HG03521 (cell line): ENCODE data around the gene AP1S3.

Experiments
- ATAC-seq: cut with Tn5 transposase; IDR thresholded peaks from one replicate; pipeline ENCODE4 v1.9.1; 2021; ENCODE audit warnings: mild to moderate bottlenecking, moderate library complexity; ENCODE audit not compliant: unreplicated experiment

Gene AP1S3

GRCh38 chr2:223764796-223765195 is 72.6 kb downstream of the AP1S3 start:
- no peak for ATAC-seq

GRCh38 chr2:223762853-223763252 is 74.5 kb downstream of the AP1S3 start:
- ATAC-seq: no peak

- ATAC-seq: peak; percentile 71
Observed at GRCh38 chr2:223761746-223762145, 75.6 kb downstream of the AP1S3 start.

GRCh38 chr2:223760838-223761502 is 76.4 kb downstream of the AP1S3 start:
- ATAC-seq: peak; percentile 76

GRCh38 chr2:223759569-223760430 is 77.6 kb downstream of the AP1S3 start:
- ATAC-seq: no peak

- ATAC-seq: no peak
Observed at GRCh38 chr2:223758131-223758840, 79.1 kb downstream of the AP1S3 start.

- no peak for ATAC-seq
Observed at GRCh38 chr2:223753940-223754339, 83.4 kb downstream of the AP1S3 start.

- ATAC-seq: no peak
Observed at GRCh38 chr2:223751012-223751411, 86.4 kb downstream of the AP1S3 start.

GRCh38 chr2:223747392-223748042 is 89.9 kb downstream of the AP1S3 start:
- no peak for ATAC-seq

GRCh38 chr2:223746611-223747010 is 90.8 kb downstream of the AP1S3 start:
- ATAC-seq: no peak

GRCh38 chr2:223744580-223744979 is 92.8 kb downstream of the AP1S3 start:
- ATAC-seq: no peak

GRCh38 chr2:223740679-223741078 is 96.7 kb downstream of the AP1S3 start:
- ATAC-seq: no peak

- ATAC-seq: no peak
Observed at GRCh38 chr2:223737207-223737606, 100.2 kb downstream of the AP1S3 start.

GRCh38 chr2:223736488-223736887 is 100.9 kb downstream of the AP1S3 start:
- ATAC-seq: no peak

GRCh38 chr2:223735659-223736244 is 101.6 kb downstream of the AP1S3 start:
- ATAC-seq: no peak

GRCh38 chr2:223735035-223735640 is 102.2 kb downstream of the AP1S3 start:
- ATAC-seq: no peak

- no peak for ATAC-seq
Observed at GRCh38 chr2:223734346-223734745, 103.0 kb downstream of the AP1S3 start.

GRCh38 chr2:223732346-223732745 is 105.0 kb downstream of the AP1S3 start:
- ATAC-seq: no peak

- no peak for ATAC-seq
Observed at GRCh38 chr2:223731503-223731902, 105.9 kb downstream of the AP1S3 start.

- no peak for ATAC-seq
Observed at GRCh38 chr2:223729781-223730180, 107.6 kb downstream of the AP1S3 start.
